Suprapubic skin (tissue), 3 donors: ENCODE results near the gene WIPF3.

ENCODE experiments used
- EP300 ChIP-seq: sonication (generic); formaldehyde crosslinking; IDR thresholded peaks from one replicate; pipeline ENCODE4 v1.6.1; 2017; ENCODE audit warnings: antibody characterized with exemption
- POLR2A ChIP-seq, 2 donors: fragments of 450-650 bp; IDR thresholded peaks; one replicate each; pipeline ENCODE4 v1.6.1; 2017; ENCODE audit warnings: antibody characterized with exemption in 2 of 2, mild to moderate bottlenecking in 2 of 2, moderate library complexity in 2 of 2
- TF ChIP-seq, protein P1 (sequence below), 2 donors: fragments of 200-600 bp in 1 of 2; fragments of 450-650 bp in 1 of 2; sonication (generic) in 1 of 2; IDR thresholded peaks; one replicate each; pipeline ENCODE4 v1.5.1; 2016 to 2019; ENCODE audit warnings: antibody characterized with exemption in 2 of 2, mild to moderate bottlenecking in 1 of 2, moderate library complexity in 1 of 2

GRCh38 chr7:29877196-29877595, 70.9 kb downstream of the WIPF3 start:
- no peak for TF ChIP-seq POLR2A (IDR thresholded peaks at IDR 0.05)
- TF ChIP-seq, protein P1, sequence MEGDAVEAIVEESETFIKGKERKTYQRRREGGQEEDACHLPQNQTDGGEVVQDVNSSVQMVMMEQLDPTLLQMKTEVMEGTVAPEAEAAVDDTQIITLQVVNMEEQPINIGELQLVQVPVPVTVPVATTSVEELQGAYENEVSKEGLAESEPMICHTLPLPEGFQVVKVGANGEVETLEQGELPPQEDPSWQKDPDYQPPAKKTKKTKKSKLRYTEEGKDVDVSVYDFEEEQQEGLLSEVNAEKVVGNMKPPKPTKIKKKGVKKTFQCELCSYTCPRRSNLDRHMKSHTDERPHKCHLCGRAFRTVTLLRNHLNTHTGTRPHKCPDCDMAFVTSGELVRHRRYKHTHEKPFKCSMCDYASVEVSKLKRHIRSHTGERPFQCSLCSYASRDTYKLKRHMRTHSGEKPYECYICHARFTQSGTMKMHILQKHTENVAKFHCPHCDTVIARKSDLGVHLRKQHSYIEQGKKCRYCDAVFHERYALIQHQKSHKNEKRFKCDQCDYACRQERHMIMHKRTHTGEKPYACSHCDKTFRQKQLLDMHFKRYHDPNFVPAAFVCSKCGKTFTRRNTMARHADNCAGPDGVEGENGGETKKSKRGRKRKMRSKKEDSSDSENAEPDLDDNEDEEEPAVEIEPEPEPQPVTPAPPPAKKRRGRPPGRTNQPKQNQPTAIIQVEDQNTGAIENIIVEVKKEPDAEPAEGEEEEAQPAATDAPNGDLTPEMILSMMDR (IDR thresholded peaks at IDR 0.05) = no peak
- no peak for TF ChIP-seq EP300
